AG08396 (cell line): ENCODE data around the gene KDM4C.
"Not testable (repeated sequence)": the region's sequence is repeated elsewhere in the genome, so short reads cannot be mapped to it uniquely, and the experiment has no call there.

ENCODE experiments used
- DNase-seq: peaks from one replicate; pipeline ENCODE4 v3.0.0; 2012; ENCODE audit warnings: low spot score, mixed read lengths

KDM4C gene

DNA sequence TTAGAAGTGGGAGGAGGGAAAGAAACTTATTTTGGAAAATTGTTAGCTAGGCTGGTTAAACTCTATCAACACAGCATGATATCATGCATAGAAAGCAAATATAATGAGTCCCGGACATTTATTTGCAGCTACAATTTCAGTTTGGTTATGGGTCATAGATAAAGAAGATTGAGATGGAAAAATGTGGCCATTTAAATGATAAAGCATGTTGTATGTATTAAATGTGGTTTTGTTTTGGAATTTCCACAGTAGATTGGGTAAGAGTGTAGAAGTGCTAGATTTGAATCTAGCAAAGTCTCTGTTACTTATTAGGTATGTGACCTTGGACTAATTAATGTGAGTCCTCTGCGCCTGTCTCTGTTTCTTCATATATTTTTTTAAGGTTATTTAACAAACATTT, 217.4 kb downstream of the KDM4C start:
- DNase-seq, result no peak

DNA sequence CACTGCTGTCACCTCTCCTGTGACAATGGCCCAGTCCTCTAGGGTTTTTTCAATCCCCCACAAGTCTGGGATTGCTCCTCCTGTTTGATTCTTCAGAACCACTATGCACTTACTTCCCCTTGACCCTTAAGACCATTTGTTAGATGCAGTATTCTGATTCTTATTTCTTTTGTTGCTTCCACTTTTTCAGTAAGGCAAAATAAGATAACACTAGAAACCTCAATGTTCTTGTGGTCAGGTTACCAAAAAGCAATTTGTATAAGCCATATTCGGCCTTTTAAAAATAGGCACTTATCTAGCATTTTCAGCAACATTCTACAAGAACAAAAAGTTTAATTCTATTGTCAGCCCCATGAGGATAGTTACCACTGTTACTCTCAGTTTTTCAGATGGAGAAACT, 220.0 kb downstream of the KDM4C start:
- DNase-seq, result no peak

DNA sequence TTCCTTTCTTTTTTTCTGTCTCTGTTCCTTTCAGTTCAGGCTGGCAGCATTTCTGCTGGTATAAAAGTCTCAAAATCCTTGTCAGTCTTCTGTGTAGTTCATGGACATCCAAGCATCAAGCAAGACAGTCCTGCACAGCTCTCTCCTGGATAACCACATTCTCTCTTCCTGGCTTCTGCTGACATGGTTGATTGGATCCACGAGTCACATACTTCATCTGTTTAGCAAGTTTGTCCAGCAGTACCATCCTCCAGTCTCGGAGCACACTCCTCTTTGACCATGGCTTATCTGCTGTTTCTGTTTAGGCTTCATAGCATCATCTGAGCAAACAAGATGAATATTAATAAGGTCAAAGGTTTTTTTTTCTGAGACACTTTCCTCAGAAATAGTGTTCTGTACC, 220.8 kb downstream of the KDM4C start:
- DNase-seq, result no peak

DNA sequence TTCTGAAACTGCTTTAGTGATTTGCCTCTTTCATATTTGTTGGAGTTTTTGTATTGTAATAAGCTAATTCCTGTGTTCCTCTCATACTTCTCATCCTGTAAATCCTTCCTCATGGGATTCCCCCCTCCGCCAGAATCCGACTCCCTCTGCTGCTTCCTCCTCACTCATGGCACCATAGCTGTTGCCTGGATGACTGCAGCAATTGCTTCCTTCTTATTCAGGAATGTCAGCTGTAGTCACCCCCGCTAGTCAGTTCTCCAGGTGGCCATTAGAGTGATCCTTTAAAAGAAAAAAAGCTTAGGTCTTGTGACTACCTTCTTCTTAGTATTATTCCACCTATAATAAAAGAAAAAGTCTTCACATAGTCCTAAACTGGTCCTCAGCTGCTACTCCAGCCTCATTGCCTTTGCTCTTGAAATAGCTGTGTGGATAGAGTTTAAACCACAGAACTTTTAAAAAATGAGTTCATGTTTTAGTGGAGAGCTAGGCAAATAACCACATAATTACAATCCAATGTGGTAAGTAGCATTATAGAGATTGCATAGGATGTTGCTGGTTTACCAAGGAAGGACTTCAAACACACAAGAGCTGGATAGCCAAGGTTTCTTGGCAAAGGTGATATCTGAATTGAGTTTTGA, 227.3 kb downstream of the KDM4C start:
- no peak for DNase-seq

DNA sequence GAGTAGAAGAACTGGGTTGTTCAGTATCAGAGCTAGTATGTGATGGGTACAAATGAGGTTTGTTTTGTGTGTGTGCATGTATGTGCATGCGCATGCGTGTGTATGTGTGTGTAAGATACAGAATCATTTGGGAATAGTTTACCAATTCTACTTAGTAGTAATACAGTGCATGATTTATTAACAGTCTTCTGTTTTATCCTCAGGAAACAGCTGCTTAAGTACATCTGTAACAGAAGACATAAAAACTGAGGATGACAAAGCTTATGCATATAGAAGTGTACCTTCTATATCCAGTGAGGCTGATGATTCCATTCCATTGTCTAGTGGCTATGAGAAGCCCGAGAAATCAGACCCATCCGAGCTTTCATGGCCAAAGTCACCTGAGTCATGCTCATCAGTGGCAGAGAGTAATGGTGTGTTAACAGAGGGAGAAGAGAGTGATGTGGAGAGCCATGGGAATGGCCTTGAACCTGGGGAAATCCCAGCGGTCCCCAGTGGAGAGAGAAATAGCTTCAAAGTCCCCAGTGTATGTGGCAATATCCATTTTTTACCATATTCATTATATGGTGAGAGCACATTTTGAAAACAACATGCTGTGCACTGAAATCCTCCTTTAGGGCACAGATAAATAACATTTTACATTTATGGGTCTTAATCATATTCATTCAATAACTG, 228.5 kb downstream of the KDM4C start:
- DNase-seq, result no peak

DNA sequence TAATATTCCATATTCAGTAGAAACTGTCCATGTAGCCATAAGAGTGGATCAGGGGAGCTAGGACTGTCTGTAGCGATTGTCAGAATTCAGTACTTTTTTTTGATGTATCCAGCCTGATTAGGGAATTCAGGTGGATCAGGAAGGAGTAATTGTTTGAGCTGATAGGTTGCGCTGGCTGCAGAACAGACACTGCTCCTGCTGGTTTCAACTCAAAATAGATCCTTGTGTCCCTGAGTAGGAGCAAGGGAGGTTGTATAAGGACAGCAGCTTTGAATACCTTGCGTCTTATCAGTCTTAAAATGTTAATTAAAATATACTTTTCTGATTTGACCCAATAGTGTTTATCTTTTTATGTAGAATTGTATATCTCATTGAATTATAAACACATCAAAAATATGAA, 229.6 kb downstream of the KDM4C start:
- DNase-seq, result no peak

DNA sequence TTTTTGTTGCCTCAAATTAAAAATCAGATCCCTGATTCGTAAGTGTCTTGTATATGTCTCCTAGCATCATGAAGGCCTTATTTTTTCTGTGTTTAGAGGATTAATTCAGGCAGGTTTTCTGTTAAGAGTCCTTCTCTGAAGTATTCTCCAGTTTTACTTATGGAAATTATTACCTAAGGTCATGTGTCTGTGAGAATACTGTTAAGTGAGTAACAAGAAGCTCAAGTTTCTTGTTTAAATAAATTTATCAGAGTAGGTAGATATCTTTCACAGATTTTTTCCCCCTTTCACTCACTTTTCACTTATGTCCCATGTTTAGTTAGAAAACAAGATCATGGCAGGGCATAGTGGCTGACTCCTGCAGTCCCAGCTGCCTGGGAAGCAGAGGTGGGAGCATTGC, 233.6 kb downstream of the KDM4C start:
- no peak for DNase-seq

DNA sequence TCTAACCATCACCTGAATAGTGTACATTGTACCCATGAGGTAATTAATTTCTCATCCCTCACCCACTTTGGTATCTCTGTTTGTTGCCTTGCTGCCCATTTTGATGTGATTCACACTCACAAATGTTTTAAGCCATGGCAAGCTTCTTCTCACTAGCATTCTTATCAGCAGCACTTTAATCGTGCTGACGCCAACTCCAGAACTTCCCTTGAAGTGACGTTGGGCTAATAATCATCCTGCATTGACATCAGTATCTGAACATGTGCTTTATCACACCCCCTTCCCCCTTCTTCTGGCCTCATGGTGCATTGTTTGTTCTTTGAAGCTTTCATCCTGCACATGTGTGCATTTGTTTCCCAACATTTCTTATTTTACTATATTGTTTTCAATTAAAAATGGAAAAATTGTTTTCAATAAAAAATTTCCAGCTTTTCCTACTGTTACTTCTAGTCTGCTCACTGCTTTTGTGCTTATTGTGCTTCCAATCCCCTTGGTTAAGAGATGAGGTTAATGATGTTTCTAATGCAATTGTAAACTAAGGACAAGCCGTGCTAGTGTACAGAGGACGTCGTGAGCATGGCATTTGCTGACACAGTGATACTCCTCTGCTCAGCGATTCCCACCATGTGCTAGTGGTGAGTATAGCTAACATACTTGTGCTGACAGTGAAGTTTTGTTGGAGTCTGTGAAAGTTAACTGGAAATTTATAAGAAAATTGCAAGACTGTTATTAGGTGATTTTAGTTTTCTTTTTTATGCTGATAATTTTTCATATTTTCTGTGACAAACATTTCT, 238.5 kb downstream of the KDM4C start:
- DNase-seq, result no peak

DNA sequence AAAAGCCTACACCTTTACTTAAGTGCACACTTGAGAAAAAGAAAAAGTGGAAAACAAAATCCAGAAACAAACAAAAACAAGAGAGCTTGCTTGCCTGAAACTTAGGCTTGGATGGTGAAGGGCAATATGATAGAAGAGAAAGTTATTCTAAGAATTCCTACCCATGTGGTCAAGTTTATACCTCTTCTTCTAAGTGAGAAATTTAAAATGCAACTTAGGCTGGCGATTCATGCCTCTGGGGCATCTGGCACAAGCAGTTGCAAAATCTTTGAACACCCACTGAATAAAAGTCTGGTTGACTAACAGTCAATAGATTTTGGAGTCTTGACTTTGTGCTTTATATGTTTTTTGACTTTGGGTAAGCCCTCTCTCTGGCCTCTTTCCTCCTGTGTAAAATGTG, 239.6 kb downstream of the KDM4C start:
- DNase-seq, result no peak

DNA sequence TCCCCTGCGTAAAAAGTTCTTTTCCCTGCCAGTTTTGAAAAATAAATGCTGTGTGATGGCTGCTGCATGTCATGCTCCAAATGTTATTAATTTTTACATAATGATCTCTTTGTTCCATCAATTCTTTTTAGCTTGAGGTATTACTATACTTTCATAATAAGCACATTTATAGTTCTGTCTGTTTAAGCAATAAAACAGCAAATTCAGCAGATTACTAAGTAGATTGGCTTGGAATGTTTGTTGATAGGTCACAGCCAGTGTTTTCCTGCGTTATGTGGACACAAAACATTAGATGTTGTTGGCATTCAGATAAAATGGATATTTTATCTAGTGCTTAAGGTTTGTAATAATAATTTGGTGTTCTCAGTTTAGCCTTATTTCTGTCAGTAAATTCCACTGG, 242.0 kb downstream of the KDM4C start:
- DNase-seq, result no peak

DNA sequence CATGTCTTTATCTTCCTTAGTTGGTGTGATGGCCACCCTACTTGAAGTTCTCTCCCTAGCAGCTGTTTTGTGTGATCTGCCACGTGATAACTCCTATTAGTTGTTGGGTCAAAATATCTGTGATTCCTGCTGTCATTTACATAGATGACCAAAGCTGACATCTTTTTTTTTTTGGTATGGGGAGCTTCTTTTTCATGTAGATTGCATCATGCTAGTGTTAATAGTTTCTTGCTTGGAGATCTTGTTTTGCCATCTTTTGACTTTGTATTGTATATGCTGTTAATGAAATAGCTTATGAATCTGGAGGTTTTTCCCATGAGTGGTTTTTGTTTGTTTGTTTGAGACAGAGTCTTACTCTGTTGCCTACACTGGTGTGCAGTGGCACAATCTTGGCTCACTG, 243.8 kb downstream of the KDM4C start:
- no peak for DNase-seq

DNA sequence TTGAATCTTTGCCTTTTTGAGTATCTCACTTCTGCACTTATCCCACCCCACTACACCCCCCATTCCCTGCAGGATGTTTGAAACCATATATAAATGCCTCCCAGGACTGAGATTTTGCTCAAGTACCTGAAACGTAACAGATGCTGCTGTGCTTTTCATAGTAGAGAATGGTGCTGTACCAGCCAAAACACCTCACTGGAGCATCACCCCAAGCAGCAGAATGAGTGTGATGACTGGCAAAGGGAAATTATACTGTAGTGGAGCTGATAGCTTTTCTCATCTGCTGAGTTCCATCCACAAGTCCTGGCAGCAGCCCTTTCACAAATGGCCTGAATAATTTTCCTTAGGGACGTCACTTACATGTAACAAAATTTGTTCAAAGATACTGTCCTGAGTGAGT, 246.1 kb downstream of the KDM4C start:
- no peak for DNase-seq

DNA sequence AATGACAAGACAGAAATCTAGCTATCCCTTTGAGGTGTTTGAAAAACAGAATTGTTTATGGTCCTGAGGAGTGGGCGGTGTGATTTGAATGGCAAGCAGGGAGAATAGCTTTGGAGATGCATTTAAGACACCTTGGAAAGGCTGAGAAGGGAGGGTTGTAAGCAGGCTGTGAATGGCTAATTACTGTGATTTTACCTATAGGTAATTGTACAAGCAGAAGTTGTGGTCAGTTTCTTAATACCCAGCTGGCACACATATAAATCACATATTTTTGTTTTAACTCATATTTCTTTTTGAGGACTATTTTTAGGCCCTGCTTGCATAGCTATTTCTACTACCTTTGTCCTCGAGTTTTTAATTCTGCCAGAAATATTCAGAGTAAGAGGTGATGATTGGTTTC, 248.6 kb downstream of the KDM4C start:
- no peak for DNase-seq

DNA sequence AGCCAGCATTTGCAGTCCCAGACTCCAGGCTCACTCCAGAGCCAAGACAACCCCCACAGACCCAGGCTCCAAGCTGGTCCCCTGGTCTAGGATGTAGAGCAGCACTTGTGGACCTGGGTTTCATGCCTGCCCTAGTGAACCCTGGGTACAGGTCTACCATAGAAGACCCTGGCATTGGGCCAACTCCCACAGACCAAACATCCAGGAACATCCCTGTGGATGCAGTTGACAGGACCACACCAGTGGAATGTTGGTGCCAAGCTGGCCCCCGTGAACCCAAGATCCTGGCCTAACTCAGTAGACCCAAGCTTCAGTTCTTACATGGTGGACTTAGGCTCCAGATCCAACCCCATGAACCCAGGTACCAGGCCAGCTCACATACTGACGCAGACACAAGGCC, 250.6 kb downstream of the KDM4C start:
- DNase-seq, result no peak

DNA sequence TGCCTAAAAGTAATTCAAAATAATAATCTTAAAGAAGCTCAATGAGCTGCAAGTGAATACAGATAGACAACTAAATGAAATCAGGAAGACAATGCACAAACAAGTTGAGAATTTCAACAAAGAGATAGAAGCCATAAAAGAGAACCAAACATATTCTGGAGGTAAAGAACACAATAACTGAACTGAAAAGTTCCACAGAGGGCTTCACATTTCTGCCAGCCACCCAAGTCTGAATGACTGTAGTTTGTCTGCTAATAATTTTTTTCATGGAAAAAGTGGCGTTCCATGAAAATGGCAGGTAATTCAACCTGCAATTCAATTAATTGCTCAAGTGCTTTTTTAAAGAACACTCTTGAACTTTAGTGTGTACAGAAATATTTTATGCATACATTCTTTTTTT, 251.3 kb downstream of the KDM4C start:
- DNase-seq, result no peak

DNA sequence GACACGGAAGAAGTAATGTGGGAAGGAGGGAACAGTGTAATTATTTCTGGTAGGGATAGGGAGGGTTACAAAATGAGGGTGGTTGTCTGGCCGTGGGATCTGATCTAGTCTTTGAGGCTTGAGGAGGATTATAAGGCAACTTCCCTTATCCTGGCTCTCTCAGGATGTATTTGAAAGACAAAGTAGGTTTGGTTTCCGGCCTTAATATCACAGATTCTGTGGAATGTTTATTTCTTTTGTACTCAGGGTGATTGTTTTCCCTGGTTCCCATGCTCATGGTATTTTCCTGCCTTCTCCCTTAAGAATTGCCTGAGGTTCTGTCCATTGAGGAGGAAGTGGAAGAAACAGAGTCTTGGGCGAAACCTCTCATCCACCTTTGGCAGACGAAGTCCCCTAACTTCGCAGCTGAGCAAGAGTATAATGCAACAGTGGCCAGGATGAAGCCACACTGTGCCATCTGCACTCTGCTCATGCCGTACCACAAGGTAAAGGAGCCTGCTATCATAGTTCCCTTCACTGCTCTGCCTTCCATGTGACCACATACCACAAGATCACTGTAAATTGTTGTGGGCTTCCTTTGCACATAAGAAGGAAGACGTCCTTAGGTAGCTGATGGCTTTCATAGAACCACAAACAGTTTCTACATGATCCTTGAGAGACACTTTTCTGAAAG, 253.8 kb downstream of the KDM4C start:
- no peak for DNase-seq

DNA sequence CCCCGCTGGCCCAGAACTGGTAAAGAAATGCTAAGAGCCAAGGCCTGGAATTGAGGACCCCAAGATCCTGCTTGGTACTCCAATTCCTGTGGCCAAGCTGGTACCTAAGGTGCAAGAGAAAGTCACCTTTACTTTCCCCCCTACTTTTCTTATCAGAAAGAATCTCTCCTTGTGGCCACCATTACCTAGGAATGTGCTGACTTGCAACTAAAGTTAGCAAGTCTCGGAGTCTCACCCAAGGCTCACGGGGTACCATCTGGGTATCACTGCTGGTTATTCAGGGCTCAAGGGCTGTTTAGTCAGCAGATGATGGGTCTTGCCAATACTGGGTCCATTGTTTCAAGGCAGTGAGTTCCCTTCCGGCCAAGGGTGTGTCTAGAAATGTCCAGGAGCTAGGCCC, 270.2 kb downstream of the KDM4C start:
- DNase-seq, result no peak

DNA sequence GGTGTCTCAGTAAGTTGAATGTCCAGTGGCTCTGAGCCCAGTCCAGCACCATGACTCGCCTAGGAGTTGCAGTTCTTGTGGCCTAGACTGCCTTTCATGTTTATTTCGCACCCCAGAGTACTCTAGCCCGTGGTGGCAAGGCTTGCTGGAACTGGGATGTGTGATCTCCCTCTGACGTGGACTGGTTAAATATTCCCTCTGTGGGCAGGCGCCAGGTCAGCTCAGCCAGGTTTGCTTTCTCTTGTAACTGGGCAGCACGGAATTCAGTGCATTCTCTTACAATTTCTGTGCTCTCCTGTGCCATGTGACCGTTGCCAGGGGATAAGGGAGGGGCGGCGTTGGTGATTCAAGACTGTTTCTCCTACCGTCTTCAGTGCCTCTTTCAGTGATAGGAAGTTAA, 270.8 kb downstream of the KDM4C start:
- no peak for DNase-seq

DNA sequence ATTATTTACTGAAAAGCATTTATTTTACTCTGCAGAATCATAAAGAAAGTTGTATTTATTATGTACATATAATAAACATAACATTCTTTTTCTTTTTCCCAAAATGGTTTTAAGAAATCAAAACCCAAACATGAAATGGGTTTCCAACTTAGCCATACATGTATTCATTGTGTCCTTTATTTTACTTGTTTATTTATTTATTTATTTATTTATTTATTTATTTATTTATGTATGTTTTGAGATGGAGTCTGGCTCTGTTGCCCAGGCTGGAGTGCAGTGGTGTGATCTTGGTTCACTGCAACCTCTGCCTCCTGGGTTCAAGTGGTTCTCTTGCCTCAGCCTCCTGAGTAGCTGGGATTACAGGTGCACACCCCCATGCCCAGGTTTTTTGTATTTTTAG, 273.2 kb downstream of the KDM4C start:
- DNase-seq, result not testable (repeated sequence)

DNA sequence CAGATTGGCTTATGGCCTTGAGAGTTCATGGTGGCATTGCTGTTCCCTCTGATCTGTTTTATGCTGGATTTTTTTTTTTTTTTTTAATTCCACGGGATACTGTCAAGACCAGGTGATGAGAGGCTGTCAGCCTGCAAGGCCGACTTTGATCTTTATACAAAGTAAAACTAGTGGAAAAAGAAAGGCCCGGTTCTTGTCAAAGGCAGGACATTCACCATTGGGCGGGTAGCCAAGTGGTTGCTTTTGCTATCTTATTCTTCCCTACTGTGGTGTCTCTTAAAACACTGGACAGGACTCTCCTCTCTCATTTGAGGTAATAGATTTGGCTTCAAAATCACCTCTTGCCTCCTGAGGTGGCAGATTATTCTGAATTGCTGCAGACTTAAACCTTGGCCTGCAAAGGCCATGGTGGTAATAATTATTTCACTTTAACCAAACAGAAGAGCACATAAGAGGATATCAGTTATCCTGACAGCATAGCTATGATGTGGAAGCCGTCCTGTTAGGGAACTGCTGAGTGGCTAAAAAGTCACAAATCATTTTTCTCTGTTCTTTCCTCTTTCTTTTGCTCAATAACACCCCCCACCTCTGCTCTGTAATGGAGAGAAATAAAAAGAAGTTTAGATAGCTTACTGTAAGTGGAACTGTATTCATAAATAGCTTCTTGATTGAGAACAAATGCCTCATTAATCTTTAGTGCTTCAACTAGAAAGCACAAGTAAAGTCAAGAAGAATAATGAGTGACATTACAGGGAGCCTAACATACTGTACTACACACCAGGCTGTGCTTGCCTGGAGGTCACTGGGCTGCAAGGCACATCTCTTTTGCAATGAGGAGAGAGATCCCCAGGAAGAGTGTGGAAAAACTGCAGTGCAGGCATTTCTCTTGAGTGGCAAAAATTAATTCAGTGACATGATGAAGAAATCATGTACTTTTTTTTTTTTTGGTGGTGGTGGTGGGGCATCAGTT, 275.6 kb downstream of the KDM4C start:
- DNase-seq, result no peak

DNA sequence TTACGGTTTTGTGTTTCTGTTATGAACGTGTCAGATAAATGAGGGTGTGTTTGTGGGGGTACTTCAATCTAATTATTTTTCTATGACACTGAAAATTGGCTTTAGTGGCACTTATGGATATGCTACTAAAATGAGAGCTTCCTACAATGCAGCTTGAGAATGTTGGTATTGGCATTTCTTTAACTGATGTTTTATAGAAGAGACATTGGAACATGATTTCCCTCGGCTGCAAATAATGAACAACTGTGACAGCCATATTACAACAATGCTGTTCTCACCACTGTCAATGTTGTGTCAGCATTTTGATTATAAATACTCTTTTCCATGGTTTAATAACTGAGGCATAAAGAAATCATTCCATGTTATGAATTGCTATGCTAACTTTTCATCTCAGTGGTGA, 279.4 kb downstream of the KDM4C start:
- no peak for DNase-seq

DNA sequence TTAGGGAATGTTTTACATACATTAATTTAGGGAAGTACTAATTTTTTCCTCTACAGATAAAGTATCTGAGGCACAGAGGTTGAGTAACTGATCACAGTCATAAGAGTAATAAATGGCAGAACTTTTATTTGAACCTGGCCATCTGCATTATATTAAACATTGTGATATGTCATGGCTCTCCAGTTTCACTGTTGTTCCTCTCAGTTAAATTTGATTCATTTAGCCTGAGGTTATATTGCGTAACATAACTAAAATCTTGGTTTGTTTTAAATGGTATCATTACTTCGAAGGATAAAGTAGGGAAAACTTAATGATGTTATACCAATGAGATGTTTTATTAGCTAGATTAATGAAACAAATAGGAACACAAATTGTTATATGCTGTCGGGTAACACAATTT, 284.4 kb downstream of the KDM4C start:
- DNase-seq, result no peak
